HFF-Myc (cell line): ENCODE results near the gene PTPRT.
"Not testable (repeated sequence)": the region's sequence is repeated elsewhere in the genome, so short reads cannot be mapped to it uniquely, and the experiment has no call there.

Source experiments
- DNase-seq: peaks from one replicate; pipeline ENCODE4 v3.0.0-alpha.2; 2011; ENCODE audit warnings: low read depth; ENCODE audit errors: extremely low read depth
- H3K4me3 ChIP-seq: replicated peaks from 2 replicates; pipeline ENCODE4 v1.5.1; 2011; ENCODE audit warnings: low read depth, mild to moderate bottlenecking, control low read depth, low read length
- CTCF ChIP-seq: IDR thresholded peaks from 2 replicates; pipeline ENCODE4 v1.5.1; 2012; ENCODE audit warnings: mild to moderate bottlenecking, low read depth, low read length, control low read depth; ENCODE audit errors: missing control alignments

PTPRT gene

GRCh38 chr20:43176726-43177125 lies 13.0 kb downstream of the PTPRT start:
- no peak for DNase-seq
- H3K4me3 ChIP-seq: no peak overlapping the region
- TF ChIP-seq CTCF: no peak

DNA sequence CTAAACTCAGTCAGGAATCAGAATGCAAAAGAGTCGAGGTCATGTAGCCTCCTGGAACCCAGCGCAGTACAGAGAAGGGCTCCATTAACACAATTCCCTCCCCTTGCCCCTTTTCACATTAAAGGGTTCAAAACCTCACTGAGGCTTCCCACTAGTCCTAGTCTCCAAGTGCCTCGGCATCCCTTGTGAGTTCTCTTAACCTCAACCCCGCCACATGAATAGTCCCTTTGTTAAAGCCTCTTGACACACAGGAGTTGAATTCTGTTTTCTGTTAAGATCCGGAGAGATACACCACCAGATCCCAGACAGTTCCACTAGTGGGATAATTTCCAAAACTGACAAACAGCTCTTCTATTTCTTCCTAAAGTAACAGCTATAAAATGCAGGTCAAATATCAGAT lies 17.8 kb downstream of the PTPRT start:
- TF ChIP-seq CTCF: no peak
- DNase-seq: no peak

GRCh38 chr20:43170771-43171170 lies 18.9 kb downstream of the PTPRT start:
- no peak for DNase-seq
- H3K4me3 ChIP-seq: no peak overlapping the region
- no peak for TF ChIP-seq CTCF

More for the DNA sequence above, 17.8 kb downstream of the PTPRT start:
- H3K4me3 ChIP-seq: no peak overlapping the region

- DNase-seq: no peak
- no peak for TF ChIP-seq CTCF
- H3K4me3 ChIP-seq: no peak overlapping the region
Measured at GRCh38 chr20:43167615-43168014, 22.1 kb downstream of the PTPRT start.

GRCh38 chr20:43167021-43167420 lies 22.7 kb downstream of the PTPRT start:
- TF ChIP-seq CTCF: no peak
- H3K4me3 ChIP-seq: no peak overlapping the region
- DNase-seq: no peak

DNA sequence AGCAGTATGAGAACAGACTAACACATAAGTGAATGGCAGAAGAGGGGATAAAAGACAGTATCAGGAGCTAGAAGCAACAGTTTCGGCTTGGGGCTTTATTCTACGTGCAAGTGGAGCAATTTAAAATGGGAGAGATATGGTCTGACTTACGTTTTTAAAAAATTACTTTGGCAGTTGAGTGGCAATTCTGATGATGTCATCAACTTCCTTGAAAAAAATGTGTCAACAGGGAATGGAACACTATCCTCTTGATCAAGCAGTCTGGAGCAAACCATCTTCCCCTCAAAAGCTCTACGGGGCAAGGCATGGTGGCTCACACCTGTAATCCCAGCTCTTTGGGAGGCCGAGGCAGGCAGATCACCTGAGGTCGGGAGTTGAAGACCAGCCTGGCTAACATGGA lies 24.1 kb downstream of the PTPRT start:
- DNase-seq: no peak
- no peak overlapping the region for H3K4me3 ChIP-seq
- no peak for TF ChIP-seq CTCF

GRCh38 chr20:43164736-43165135 lies 25.0 kb downstream of the PTPRT start:
- not testable (repeated sequence) for H3K4me3 ChIP-seq, DNase-seq
